SHP77 treated with DMSO at 0.1 percent for 48 hours (cell line): Measurements from ENCODE around the gene PUM2.
"Not testable (repeated sequence)": the region's sequence is repeated elsewhere in the genome, so short reads cannot be mapped to it uniquely, and the experiment has no call there.

Experiments
- DNase-seq: peaks from one replicate; lab custom pipeline; 2025; lab: John Stamatoyannopoulos, UW

PUM2 gene

DNA sequence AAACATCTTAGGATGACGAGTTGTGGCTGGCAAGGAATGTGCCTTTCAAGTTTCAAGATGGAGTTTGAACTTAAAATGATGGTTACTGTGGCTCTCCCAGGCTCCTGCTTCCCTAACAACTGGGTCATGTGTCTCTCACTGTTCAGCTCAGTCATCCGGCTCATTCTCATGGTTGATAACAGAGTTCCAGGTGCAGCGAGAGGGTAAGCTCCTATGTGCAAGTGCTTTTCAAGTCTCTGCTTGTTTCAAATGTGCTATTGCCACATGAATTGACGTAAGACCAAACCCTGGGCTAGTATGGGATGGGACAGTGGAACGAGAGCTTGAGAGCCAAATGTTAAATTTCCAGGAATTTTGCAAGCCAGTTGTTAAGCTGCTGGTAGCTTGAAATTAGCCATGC is 19.5 kb upstream of the PUM2 start:
- no peak for DNase-seq

DNA sequence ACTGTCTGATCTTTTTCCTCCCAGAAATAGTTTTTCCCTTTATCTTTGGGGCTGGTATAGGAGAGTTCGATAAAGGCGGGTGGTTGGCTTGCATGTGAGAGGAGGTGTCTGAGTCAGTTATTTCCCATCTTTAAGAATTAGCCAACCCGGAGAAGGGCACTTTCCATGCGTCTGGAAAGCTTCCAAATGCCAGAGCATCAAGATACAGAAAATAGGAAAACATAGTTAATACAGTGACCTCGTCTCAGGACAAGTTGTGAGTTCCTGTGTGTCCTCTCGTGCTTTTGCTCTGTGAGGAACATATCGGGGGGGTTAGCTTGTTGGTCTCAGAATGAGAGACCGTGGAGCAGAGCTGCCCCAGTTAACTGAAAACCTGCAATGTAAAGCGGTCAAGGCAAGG is 18.7 kb upstream of the PUM2 start:
- DNase-seq: no peak

DNA sequence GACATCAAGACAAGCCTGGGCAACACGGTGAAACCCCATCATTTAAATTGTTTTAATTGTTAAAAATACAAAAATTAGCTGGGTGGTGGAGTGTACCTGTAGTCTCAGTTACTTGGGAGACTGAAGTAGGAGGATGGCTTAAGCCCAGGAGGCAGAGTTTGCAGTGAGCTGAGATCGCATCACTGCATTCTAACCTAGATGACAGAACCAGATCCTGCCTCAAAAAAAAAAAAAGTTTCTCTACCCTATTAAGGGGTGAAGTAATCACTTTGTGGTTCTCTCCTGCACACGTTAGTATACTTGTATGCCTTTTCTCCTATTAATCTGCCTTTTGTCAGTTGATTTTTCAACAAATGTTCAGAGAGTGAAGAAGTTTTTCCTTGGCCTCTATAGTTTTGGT is 18.1 kb upstream of the PUM2 start:
- no peak for DNase-seq

DNA sequence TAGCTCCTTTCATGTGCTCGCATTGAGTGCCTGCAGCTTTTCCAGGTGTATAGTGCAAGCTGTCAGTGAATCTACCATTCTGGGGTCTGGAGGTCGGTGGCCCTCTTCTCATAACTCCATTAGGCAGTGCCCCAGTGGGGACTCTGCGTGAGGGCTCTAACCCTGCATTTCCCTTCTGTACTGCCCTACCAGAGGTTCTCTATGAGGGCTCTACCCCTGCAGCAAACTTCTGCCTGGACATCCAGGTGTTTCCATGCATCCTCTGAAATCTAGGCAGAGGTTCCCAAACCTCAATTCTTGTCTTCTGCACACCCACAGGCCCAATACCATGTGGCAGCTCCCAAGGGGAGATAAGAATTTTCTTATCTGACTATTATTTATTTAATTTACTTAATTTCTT is 17.3 kb upstream of the PUM2 start:
- DNase-seq: not testable (repeated sequence)

DNA sequence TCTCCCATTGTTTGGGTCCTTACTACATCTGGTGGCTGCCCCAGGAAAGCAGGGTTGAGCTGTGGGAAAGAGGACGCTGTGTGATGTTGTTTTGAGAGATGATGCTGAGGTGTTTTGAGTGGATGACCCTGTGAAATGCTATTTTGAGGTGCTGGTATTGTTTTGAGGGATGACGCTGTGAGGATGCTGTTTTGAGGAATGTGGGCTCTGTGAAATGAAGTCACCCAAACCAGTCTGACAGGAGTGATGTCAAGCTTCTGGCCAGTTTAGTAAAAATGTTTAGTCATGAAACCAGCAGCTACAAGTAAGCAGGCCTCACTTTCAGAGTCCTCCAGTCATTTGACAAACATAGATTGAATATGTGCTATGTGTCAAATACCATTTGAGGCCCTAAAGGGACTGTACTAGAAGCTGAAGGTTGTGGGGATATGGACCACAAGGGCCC is 16.1 kb upstream of the PUM2 start:
- no peak for DNase-seq

DNA sequence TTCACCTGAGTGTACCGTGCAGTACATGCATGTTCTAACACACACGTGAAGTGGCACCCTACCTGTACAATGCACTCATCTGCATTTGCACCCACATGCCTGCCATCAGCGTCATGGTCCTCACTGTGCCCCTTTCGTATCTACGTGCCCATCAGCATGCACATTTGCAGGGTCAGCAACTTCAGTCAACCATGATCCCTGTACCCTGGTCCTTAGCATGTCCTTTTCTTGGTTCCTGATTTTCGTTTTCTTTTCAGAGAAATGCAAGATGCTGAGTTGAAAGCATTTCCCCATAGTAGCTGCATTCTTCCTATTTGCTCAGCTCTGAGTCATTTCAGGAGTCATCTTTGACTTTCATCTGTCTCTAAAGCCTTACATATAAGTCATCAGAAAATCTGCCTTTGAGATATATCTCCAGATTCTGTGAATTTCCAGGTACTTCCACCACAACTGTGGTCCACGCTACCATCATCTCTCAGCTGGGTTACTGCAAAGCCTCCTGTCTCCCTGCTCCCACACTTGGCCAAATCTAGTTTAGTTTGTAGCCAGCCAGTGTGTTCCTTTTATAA is 14.7 kb upstream of the PUM2 start:
- no peak for DNase-seq

DNA sequence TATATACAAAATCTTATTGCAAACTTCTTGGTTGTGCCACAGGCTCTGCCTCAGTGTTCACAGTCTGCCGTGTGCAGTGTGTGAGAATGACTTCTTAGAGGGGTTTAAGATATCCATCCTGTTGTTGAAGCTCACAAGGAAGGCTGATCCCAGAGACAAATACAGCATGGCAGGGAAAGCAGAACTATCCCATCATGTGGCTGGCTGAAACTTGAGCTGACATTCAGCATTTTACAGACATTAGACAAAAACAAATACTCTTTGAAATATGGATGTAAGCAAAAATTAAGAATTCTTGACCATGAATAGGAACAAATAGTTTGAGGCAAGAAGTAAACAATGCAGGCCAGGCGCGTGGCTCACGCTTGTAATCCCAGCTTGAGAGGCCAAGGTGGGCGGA is 12.9 kb upstream of the PUM2 start:
- no peak for DNase-seq

DNA sequence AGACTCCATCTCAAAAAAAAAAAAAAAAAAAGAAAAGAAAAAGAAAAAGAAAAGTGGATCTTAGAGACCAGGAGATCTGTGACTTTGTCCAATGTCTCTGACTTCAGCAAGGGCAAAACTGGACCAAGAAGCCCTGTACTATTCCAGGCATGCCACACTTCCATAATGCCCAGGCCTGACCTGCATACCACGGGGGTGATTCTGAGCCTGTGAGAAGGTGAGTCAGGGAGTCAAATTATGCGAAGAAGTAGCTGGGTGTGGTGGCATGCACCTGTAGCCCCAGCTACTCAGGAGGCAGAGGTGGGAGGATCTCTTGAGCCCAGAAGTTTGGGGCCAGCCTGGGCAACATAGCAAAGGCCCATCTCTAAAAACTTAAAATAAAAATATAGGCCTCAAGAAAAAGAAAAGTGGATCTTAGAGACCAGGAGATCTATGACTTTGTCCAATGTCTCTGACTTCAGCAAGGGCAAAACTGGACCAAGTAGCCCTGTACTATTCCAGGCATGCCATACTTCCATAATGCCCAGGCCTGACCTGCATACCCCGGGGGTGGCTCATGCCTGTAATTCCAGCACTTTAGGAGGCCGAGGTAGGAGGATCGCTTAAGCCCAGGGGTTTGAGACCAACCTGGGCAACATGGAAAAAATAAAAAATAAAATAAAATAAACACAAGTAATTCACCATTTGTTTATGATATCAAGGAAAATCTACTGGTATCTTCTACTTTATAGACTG is 12.2 kb upstream of the PUM2 start:
- no peak for DNase-seq

DNA sequence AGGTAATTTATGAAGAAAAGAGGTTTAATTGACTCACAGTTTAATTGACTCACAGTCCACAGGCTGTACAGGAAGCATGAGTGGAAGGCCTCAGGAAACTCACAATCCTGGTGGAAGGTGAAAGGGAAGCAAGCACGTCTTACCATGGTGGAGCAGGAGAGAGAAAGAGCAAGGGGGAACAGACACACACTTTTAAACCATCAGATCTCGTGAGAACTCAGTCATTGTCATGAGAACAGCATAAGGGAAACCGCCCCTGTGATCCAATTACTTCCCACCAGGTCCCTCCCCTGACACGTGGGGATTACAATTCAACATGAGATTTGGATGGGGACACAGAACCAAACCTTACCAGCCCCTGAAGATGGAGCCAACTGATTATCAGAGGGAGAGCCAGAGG is 11.2 kb upstream of the PUM2 start:
- DNase-seq: no peak

DNA sequence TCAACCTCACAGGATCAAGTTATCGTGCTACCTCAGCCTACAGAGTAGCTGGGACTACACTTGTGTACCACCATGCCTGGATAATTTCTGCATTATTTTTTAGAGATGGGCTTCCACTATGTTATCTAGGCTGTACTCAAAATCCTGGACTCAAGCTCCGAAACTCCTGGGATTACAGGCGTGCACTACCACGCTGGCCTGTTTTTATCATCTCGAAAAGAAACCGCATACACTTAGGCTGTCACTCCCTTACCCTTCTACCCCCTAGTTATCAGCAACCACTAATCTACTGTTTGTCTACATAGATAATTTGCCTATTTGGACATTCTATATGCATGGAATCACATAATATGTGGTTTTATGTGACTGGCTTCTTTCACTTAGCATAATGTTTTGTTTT is 8.5 kb upstream of the PUM2 start:
- no peak for DNase-seq

DNA sequence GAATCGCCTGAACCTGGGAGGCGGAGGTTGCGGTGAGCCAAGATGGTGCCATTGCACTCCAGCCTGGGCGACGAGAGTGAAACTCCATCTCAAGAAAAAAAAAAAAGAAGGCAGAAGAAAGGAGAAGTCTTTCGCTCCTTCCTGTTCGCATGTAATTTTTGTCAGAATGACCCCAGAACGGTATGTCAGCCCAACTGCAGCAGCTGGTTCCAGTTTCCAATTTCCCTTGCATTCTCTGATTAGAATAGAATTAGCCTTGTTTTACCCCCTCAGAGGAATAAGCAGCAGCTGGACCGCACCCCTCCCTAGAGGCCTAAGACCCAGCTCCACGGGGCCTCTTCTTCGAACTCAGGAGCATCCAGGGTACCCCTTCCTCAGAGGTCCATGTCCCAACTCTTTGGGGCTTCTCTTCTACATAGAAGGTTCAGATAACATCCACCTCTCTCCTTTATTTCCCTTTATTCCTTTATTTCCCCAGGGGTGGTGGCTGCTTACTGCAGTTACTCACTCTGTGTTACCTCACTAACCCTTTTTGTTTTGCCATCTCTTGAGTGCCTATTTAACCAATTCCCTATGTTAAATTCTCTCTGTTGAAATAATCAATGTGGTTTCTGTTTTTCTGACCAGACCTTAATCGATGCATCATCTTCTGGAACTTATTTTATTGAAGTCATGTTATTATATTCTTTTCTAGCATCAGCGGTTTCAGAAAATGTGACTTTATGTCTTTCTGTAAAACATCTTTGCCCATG is 7.2 kb upstream of the PUM2 start:
- DNase-seq: no peak

DNA sequence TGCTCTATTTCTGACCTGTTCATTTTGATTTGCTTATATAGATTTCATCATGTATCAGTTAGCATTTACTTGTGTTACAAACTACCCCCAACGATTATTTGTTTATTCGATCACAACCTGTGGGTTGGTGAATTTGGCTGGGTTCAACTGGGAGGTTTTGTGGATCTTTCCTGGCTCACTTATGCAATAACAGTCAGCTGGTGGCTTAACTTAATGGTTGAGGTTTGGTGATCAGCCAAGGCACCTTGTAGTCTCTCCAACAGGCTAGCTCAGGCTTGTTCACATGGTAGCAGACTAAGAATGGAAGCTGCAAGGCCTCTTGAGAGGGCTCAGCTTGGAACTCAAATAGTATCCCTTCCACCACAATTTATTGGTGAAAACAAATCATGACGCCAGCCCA is 5.4 kb upstream of the PUM2 start:
- DNase-seq: no peak

DNA sequence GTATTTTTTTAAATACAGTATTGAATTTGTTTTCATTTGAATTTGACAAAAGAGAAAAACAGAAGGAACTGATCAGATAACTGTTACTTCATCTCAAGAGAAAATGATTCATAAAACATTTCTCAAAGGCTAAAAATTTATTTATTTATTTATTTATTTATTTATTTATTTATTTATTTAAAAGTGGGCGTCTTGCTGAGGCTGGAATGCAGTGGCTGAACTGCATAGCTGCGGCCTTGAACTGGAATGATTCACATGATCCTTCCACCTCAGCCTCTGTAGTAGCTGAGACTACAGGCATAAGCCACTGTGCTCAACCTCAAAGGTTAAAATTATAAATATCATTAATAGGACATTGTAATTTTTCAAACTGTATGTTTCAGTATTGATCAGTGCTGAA is 4.5 kb upstream of the PUM2 start:
- DNase-seq: no peak

DNA sequence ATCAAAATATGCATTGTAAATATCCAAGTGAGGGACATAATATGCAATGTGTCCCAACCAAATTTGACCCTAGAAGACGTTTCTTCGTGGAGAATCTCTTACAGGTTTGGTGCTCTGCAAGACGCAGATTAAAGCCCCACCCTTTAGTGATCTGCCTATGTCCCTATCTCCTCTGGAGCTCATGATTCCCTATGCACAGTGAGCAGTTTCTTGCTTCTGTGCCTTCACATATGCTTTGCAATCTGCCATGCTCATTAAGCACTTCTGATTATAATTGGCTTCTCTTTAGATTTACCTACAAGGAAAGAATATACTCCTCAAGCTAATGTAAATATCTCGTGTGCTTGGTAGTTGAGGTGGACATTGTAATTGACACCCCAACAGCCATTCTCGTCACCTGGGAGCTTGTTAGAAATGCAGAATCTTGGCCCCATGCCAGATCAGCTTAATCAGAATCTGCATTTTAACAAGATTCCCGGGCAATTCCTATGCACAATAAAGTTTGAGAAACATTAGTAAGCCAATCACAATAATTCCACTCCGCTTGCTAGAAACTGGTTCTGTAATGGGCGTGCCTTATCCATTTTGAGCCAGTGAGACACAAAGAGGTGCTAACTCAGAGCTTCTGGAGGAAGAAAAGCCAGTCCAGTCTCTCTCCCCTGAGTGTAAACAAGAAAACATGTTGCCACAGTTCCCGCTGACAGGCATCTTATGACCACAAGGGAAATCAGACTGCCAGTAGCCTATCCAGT is 2.8 kb upstream of the PUM2 start:
- DNase-seq: peak; percentile 24

DNA sequence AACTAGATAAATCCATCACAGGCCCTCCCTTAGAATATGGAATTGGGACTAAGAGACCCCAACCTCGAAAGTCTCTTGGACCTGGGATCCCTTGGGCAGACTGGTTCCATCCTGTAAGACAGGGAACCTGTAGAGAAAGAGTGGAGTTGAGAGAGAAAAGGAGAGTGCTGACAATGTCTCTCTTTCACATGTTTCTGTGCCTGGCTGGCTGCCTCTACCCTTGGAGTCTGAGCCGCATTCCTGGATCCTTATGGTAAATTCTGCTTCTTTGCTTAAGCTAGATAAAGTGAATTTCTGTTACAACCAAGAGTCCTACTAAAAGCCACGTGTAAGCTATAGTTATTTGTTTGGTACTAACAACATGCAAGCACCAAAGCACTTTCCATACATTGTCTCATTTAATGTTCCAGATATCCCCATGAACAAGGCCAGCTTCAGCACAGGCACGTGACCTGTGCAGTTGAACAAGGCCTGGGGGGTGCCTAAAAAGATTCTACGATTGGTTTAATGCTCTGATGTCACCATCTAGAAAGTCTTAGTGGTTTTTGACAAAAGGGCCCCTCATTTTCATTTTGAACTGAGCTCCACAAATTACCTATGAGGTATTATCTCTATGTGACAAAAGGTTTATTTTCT is 2.1 kb upstream of the PUM2 start:
- DNase-seq: no peak

DNA sequence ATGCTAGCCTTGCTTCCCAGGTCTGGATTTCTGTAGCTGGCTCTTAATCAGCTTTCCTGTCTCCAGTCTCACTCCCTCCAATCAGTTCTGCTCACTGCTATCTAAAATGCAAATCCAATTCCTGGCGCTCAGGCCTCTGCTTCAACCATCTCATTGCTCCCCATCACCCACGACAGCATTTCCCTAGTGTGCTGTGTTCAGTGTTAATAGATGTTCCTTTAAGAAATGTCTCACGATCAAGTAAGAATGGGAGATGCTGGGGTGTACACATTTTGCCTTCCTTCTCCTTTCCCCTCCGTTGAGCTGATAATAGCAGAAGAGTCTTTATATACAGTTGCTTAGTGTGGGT is 1.6 kb upstream of the PUM2 start:
- no peak for DNase-seq

DNA sequence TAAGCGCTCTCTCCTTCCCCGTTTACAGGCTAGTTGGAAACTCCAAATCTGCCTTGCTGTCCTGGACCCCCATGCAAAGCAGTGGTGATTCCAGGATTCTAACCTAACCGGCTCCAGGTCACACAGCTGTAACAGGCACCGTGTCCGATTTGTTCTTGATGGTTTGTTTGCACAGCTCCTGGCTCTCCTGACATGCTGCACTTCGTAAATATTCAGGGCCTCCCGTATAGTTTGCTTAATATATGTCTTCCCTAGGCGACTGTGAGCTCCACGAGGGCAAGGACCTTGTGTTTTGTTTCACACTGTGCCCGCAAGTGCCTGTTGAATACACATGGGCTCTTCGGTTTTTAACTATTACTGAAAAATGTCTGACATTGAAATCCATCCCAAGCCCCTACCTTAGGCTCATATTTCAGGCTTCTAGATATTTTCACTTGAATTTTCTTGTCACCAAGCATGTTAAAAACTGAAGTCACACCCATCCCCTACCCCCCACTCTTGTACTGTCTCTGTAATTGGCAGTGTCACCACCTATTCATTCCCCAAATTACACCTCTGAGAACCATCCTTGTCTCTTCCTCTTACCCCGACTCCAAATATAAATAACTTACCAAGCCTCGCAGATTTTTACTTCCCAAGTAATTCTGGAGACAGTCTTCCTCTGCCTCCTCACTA is 1.0 kb upstream of the PUM2 start:
- peak; percentile 29 for DNase-seq

DNA sequence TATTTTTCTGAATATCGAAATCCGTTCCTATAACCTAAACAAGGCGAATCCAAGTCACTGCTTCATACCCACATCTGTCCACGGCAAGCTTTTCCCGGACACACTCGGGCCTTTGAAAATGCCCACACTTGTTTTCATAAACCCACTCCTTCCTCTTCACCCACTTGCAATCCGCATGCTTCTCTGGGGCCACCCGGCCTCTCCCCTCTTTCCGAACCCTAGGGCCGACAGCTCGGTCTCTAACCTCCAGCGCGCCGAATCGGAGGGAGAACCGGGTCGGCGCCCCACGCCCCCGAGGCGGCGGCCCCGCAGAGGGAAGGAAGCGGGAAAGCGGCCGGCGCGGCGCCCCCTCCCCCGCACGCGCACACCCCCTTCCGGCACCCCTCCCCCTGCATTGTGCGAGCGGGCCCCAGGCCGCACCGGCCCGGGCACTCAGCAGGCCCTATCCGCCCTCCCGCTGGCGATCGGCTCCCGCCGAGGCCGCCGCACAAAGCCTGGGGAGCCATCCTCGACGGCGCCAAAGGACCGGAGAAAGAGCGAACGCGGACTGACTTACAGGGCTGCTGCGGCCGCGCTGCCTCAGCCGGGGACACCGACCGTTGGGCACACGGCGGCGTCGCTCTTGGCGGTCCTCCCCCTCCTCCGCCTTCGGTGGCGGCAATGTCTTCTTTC is 467 bp downstream of the PUM2 start:
- DNase-seq: peak; percentile 4

DNA sequence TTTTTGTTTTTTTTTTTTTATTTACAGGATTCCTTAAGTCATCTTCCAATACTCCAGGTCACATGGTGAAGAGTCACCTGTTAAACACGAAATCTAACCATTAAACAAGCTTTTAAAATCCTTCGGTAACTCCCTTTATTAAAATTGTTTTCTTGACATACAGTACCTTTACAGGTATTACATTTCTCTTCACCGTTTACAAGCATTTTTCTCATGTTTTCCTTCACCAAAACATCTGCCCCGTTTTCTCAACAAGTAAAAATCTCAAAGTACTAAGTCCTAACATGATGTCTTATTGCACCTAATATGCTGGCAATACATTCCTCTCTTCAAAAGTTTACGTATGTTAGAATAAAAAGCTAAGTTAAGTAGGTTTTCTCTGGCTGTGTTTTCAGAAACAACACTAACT is 1.1 kb downstream of the PUM2 start:
- DNase-seq: no peak

DNA sequence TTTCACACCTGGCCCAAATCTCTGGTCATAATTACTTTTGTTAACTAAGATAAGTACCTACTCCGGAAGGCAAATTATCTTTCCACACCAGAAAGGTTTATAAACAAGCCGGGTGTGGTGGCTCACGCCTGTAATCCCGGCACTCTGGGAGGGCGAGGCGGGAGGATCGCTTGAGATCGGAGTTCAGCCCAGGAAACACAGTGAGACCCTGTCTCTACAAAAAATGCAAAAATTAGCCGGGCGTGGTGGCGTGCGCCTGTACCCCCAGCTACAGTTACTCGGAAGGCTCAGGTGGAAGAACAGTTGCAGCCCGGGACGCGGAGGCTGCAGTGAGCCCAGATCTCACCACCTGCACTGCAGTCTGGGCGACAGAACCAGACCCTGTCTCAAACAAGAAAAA is 2.1 kb downstream of the PUM2 start:
- DNase-seq: no peak
